Activated CD4-positive, alpha-beta memory T cell treated with anti-CD3 and anti-CD28 coated beads for 36 hours (primary cell): ENCODE results near the gene GIT2. TPM values are rescaled to one million over a fixed set of nuclear protein-coding genes. Genes with fewer than 3 reads are reported as not detected.

Experiments
- CTCF ChIA-PET: fragments of 350-600 bp; sonication (Branson Sonifier 250); formaldehyde crosslinking; loops from one replicate; lab custom pipeline; 2021; ENCODE audit warnings: antibody characterized with exemption, inconsistent platforms; lab: Charles Lee
- POLR2A ChIA-PET: fragments of 350-600 bp; sonication (Branson Sonifier 250); formaldehyde crosslinking; loops from one replicate; lab custom pipeline; 2021; ENCODE audit warnings: antibody characterized with exemption; lab: Charles Lee
- DNase-seq: peaks from one replicate; pipeline ENCODE4 v3.0.0-alpha.2; 2020
- H3K27ac Mint-ChIP-seq: one replicate; pipeline ENCODE4 v1.8.0; 2021; ENCODE audit warnings: mixed read lengths
- H3K27me3 Mint-ChIP-seq: one replicate; pipeline ENCODE4 v1.8.0; 2021; ENCODE audit warnings: mixed read lengths
- H3K36me3 Mint-ChIP-seq: one replicate; pipeline ENCODE4 v1.8.0; 2021; ENCODE audit warnings: mixed read lengths
- H3K4me1 Mint-ChIP-seq: one replicate; pipeline ENCODE4 v1.8.0; 2021; ENCODE audit warnings: low read depth, mixed read lengths
- H3K4me3 Mint-ChIP-seq: one replicate; pipeline ENCODE4 v1.8.0; 2021; ENCODE audit warnings: mild to moderate bottlenecking, mixed read lengths
- H3K9me3 Mint-ChIP-seq: one replicate; pipeline ENCODE4 v1.8.0; 2021; ENCODE audit warnings: mixed read lengths
- intact Hi-C: fragments of 100-400 bp; cut with micrococcal nuclease; formaldehyde crosslinking; loops from one replicate; pipeline ENCODE4 v1.15.1; 2023
- total RNA-seq, 2 experiments: library from RNA; stranded (reverse); gene quantifications; one replicate each; pipeline ENCODE4 v1.2.3, GENCODE V29; 2021

GIT2 gene
- total RNA-seq, 2 experiments from 2014 or later: 52.1 to 56.7 TPM

DNA sequence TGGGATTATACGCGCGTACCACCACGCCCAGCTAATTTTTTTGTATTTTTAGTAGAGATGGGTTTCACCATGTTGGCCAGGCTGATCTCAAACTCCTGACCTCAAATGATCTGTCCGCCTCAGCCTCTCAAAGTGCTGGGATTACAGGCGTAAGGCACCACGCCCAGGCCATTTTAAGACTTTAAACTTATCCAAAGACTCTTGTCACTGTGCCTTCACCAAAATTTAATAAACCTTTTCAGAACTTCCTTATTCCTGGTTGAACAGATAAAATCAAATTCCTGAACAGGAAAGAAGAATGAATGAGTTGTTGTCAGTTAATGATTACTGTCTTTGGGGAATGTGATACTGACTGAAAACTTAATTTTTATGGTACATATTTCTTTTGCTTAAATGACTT is 37.8 kb downstream of the GIT2 start:
- Mint-ChIP-seq H3K27me3 (no peaks in the 10 kb centered on the region), H3K4me3 (no peak overlapping the region), H3K4me1 (peaks cover 5% of the 10 kb centered on the region), H3K9me3 (no peaks in the 10 kb centered on the region), H3K27ac (no peak overlapping the region), H3K36me3 (peaks cover 39% of the 10 kb centered on the region)
- POLR2A ChIA-PET: no interaction called here
- CTCF ChIA-PET: no interaction called here
- no peak for DNase-seq
- intact Hi-C loops: no loop called here

- Mint-ChIP-seq H3K4me1 (peaks cover 11% of the 10 kb centered on the region), H3K27ac (peak overlapping the region; percentile 31), H3K27me3 (no peaks in the 10 kb centered on the region), H3K36me3 (peaks cover 46% of the 10 kb centered on the region), H3K9me3 (no peaks in the 10 kb centered on the region), H3K4me3 (no peak overlapping the region)
- intact Hi-C loops: no loop called here
- CTCF ChIA-PET: no interaction called here
- DNase-seq: no peak
- POLR2A ChIA-PET: no interaction called here
Measured at GRCh38 chr12:109953656-109954055, 42.5 kb downstream of the GIT2 start.

DNA sequence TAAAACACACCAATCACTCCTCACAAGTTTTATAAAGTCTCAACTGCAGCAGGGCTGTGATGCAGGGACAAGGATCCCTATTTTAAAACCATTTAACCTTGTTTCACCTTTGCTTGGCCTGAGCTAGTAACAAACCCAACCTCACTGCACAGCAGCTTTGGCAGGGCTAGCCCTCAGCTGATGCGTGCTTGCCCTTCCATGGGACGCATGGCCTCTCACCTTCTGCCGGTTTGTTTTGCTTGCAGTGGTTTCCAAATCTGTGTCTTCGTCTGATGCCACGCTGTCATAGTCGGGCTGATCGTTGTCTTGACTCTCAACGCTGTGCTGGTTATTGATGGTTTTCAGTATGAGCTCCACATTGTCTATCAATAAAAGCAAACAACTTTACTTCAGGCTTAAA is 43.3 kb downstream of the GIT2 start:
- peaks cover 44% of the 10 kb centered on the region for H3K36me3 Mint-ChIP-seq
- peak overlapping the region; percentile 56 for H3K27ac Mint-ChIP-seq
- H3K9me3 Mint-ChIP-seq: no peaks in the 10 kb centered on the region
- peaks cover 17% of the 10 kb centered on the region for H3K4me1 Mint-ChIP-seq
- CTCF ChIA-PET: no interaction called here
- no peak for DNase-seq
- POLR2A ChIA-PET: no interaction called here
- no peaks in the 10 kb centered on the region for H3K27me3 Mint-ChIP-seq
- no peak overlapping the region for H3K4me3 Mint-ChIP-seq
- intact Hi-C loops: no loop called here

DNA sequence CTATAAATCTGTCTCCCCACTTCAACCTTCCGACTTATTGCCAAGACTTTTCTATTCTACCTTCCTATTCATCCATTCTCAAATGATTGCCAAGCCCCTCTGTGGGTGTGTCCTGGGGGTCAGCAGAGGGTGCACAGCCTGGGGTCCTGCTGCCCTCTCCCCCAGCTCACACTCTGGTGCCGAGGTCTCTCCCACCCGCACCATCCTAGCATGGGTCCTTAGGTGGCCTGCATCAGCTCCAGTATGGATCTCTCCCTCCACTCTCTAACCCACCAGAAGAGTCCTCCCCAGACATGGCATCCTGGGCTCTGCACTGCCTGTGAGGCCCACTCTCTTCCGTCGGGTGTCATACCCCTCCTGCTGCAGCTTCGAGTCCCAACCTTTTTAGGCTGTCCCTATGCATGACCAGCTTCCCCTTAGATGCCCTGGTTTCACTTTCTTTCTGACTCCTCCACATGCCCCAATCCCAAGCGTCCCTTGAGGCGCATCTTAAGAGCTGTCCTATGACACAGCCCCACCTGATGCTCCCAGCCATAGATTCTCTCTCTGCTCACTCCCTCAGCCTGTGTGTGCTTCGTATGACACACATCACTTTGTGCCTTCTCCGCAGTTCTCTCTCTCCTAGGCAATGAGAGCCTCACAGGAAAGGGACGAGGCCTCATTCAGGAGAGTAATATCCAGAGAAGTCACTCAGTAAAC is 43.9 kb downstream of the GIT2 start:
- CTCF ChIA-PET: interaction anchor here (0.6 kb wide), 1 partner anchor 27 kb away, joined by 3 read pairs; no protein-coding TSS in a partner anchor
- Mint-ChIP-seq H3K4me1 (peaks cover 23% of the 10 kb centered on the region), H3K27me3 (no peaks in the 10 kb centered on the region), H3K27ac (peak overlapping the region; percentile 64), H3K9me3 (no peaks in the 10 kb centered on the region), H3K4me3 (no peak overlapping the region), H3K36me3 (peaks cover 49% of the 10 kb centered on the region)
- intact Hi-C loops: no loop called here
- POLR2A ChIA-PET: interaction anchor here (0.6 kb wide), 1 partner anchor 79 kb away, joined by 3 read pairs; no protein-coding TSS in a partner anchor
- peak; percentile 18 for DNase-seq

DNA sequence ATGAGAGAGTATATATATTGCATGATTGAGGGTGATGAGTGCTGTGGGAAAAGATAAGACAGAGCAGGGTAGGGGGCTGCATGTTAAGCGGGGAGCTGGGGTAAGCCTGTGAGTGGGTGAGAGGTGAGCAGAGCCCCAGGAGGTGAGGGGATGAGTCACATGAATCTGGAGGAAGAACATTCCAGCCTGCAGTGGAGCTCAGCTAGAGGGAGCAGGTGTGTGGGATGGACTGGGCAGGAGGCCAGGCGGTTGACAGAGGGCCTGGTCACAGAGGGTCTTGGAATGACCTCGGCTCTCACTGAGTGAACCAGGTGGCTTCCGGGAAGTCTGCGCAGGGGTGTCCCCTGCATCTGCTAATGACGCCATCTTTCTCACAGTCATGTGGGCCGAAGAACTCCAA is 44.4 kb downstream of the GIT2 start:
- intact Hi-C loops: no loop called here
- Mint-ChIP-seq H3K27me3 (no peaks in the 10 kb centered on the region), H3K4me1 (peaks cover 28% of the 10 kb centered on the region), H3K4me3 (no peak overlapping the region), H3K36me3 (peaks cover 51% of the 10 kb centered on the region), H3K9me3 (no peaks in the 10 kb centered on the region), H3K27ac (peak overlapping the region; percentile 26)
- POLR2A ChIA-PET: interaction anchor here (0.6 kb wide), 1 partner anchor 79 kb away, joined by 3 read pairs; no protein-coding TSS in a partner anchor
- no peak for DNase-seq
- CTCF ChIA-PET: interaction anchor here (0.6 kb wide), 1 partner anchor 26 kb away, joined by 3 read pairs; no protein-coding TSS in a partner anchor

DNA sequence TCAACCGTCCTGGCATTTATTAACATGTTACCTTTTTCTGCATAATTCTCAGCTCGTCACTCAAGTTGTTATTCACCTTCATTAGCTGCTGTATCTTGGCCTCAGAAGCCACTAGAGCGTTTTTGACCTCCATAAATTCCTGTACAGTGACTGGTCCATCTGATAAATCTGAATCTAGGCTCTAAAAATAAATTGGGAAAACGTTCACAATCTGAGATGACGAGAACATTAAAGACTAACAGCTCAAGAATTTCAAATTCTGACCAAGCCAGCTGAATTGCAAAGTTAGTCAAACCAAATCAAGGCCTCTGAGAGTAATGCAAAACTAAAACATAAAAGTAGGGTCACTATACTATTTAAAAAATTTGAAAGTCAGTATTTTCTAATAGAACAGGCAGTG is 45.0 kb downstream of the GIT2 start:
- DNase-seq: no peak
- H3K27ac Mint-ChIP-seq: no peak overlapping the region
- intact Hi-C loops: no loop called here
- H3K4me1 Mint-ChIP-seq: peaks cover 34% of the 10 kb centered on the region
- ChIA-PET POLR2A (no interaction called here), CTCF (no interaction called here)
- H3K4me3 Mint-ChIP-seq: no peak overlapping the region
- peaks cover 52% of the 10 kb centered on the region for H3K36me3 Mint-ChIP-seq
- H3K27me3 Mint-ChIP-seq: no peaks in the 10 kb centered on the region
- H3K9me3 Mint-ChIP-seq: no peaks in the 10 kb centered on the region

DNA sequence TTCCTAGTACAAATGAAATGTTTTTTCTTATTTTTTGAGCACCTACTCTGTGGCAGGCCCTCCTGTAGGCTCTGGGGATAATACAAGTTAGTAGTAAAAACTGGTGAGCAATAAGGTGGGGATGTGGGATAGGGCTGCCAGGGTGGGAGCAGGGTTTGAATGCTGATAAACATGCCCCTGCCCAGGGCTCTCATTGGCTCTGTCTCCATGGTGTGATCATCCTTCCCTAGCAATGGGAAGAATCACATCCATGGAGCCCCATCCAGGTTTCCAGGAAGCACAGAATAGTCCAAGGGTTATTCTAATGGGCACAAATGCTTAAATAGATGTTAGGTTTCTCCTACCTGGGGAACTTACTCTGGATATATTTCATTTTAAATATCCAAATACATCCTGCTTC is 45.5 kb downstream of the GIT2 start:
- CTCF ChIA-PET: no interaction called here
- no peaks in the 10 kb centered on the region for H3K27me3 Mint-ChIP-seq
- H3K27ac Mint-ChIP-seq: no peak overlapping the region
- POLR2A ChIA-PET: no interaction called here
- no peak overlapping the region for H3K4me3 Mint-ChIP-seq
- DNase-seq: no peak
- intact Hi-C loops: no loop called here
- H3K4me1 Mint-ChIP-seq: peaks cover 34% of the 10 kb centered on the region
- H3K36me3 Mint-ChIP-seq: peaks cover 49% of the 10 kb centered on the region
- no peaks in the 10 kb centered on the region for H3K9me3 Mint-ChIP-seq

GRCh38 chr12:109949089-109949488 is 47.1 kb downstream of the GIT2 start:
- ChIA-PET CTCF (no interaction called here), POLR2A (no interaction called here)
- peaks cover 54% of the 10 kb centered on the region for H3K36me3 Mint-ChIP-seq
- no peak overlapping the region for H3K27ac Mint-ChIP-seq
- H3K9me3 Mint-ChIP-seq: no peaks in the 10 kb centered on the region
- no peak for DNase-seq
- H3K4me1 Mint-ChIP-seq: peaks cover 38% of the 10 kb centered on the region
- no peak overlapping the region for H3K4me3 Mint-ChIP-seq
- no peaks in the 10 kb centered on the region for H3K27me3 Mint-ChIP-seq
- intact Hi-C loops: no loop called here

DNA sequence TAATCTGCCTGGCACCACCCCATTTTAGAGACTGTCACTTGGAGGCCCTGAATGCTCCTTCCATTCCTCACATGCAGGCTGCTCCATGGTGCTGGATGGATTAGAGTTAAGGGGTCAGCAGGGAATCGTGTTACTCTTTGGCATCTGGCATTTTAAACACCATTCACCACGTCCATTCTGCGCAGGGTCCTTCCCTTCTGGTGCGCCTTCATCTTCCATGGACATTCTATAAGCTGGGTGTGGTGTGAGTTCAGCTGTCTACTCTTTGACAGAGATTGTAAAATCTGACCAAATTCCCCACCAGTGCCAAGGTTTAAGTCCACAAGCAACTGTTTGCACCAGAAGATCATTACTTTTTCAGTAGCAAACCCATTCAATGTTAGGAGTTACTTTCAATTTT is 47.8 kb downstream of the GIT2 start:
- H3K9me3 Mint-ChIP-seq: no peaks in the 10 kb centered on the region
- peaks cover 38% of the 10 kb centered on the region for H3K4me1 Mint-ChIP-seq
- DNase-seq: no peak
- H3K36me3 Mint-ChIP-seq: peaks cover 50% of the 10 kb centered on the region
- ChIA-PET POLR2A (no interaction called here), CTCF (interaction anchor here (1.4 kb wide), 1 partner anchor 19 kb away, joined by 4 read pairs; no protein-coding TSS in a partner anchor)
- H3K27ac Mint-ChIP-seq: peak overlapping the region; percentile 44
- intact Hi-C loops: no loop called here
- H3K27me3 Mint-ChIP-seq: no peaks in the 10 kb centered on the region
- H3K4me3 Mint-ChIP-seq: no peak overlapping the region

- POLR2A ChIA-PET: no interaction called here
- intact Hi-C loops: no loop called here
- Mint-ChIP-seq H3K4me1 (peaks cover 32% of the 10 kb centered on the region), H3K9me3 (no peaks in the 10 kb centered on the region), H3K27ac (peak overlapping the region; percentile 49), H3K4me3 (no peak overlapping the region), H3K27me3 (no peaks in the 10 kb centered on the region), H3K36me3 (peaks cover 42% of the 10 kb centered on the region)
- CTCF ChIA-PET: interaction anchor here (1.4 to 1.7 kb wide), 2 partner anchors 20 to 102 kb away, joined by 4 read pairs; no protein-coding TSS in a partner anchor
- DNase-seq: peak; percentile 8
Measured at GRCh38 chr12:109947521-109947920, 48.6 kb downstream of the GIT2 start.

DNA sequence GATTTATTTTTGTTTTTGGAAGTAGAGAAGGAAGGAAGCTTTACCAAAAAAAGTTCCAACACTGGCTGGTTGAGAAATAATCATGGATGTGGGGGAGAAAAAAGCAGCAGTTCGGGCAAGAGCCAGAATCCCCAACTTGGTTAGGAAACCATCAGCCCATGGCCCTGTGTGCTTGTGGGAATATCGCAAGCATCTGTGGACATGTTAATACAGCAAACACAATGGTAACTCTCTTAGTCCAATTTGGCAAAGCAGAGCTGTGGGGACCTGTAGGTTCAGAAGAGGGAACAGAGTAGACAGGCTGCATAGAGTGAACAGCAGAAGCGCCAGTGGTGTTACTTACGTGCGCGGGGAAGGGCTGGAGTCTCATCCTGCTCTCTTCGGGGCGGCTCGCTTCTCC is 49.3 kb downstream of the GIT2 start:
- intact Hi-C loops: no loop called here
- H3K4me3 Mint-ChIP-seq: no peak overlapping the region
- H3K27ac Mint-ChIP-seq: no peak overlapping the region
- peak; percentile 6 for DNase-seq
- POLR2A ChIA-PET: no interaction called here
- CTCF ChIA-PET: interaction anchor here (1.4 to 1.7 kb wide), 2 partner anchors 21 to 102 kb away, joined by 4 read pairs; no protein-coding TSS in a partner anchor
- peaks cover 36% of the 10 kb centered on the region for H3K36me3 Mint-ChIP-seq
- peaks cover 27% of the 10 kb centered on the region for H3K4me1 Mint-ChIP-seq
- no peaks in the 10 kb centered on the region for H3K27me3 Mint-ChIP-seq
- no peaks in the 10 kb centered on the region for H3K9me3 Mint-ChIP-seq

DNA sequence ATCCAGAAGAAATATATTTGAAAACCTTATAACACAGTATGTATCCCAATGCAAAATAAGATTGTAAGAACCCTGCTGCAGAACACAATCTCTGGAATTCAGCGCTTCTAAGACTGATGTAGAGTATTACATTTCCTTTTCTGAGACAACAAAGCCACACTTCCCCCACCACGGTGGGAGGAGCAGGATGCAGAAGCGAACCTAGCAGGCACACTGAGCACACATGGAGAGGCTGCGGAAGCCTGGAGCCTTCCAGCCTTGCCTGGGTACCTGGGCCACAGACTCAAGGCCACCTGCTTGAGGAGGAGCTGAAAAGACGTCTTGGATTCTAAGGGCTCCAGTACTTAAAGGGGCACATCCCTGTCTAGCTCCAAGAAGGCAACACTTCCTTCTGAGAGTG is 49.7 kb downstream of the GIT2 start:
- Mint-ChIP-seq H3K9me3 (no peaks in the 10 kb centered on the region), H3K27me3 (no peaks in the 10 kb centered on the region), H3K36me3 (peaks cover 32% of the 10 kb centered on the region), H3K4me3 (no peak overlapping the region), H3K27ac (no peak overlapping the region), H3K4me1 (peaks cover 27% of the 10 kb centered on the region)
- intact Hi-C loops: no loop called here
- ChIA-PET POLR2A (no interaction called here), CTCF (interaction anchor here (1.7 kb wide), 1 partner anchor 101 kb away, joined by 4 read pairs; no protein-coding TSS in a partner anchor)
- DNase-seq: peak; percentile 11
